ENCODE results near the gene ZNF689.

The ZNF689 gene

DNA sequence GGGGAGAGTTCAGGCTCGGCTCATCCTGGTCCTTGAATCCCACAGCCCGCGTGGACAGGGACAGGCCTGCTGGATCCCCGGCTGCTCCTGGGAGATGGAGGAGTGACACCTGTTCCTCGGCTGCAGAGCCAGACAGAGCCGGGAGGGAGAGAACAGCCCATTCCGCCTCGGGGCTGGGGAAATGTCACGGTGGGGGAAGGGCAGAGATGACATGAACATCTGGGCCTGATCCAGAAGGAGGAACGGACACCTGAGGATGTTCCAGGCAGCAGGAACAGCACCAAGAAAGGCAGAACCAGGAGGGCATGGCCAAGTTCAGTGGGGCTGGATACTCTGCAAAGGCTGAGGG lies 54.1 kb downstream of the ZNF689 start:
- CTCF ChIA-PET: interaction anchor here (3.5 to 4.4 kb wide), 2 partner anchors 11 to 21 kb away, joined by 17 to 47 read pairs; partner anchors contain the start of gene ZNF747
- no peak for TF ChIP-seq CTCF (IDR thresholded peaks at IDR 0.05; ENCODE audit: control extremely low read depth, extremely low read depth, low read depth, missing control alignments)
- POLR2A ChIA-PET: interaction anchor here (1.6 kb wide), 1 partner anchor 29 kb away, joined by 4 read pairs; no protein-coding TSS in a partner anchor
- no peak for DNase-seq (ENCODE audit: extremely low spot score)

- no peak for DNase-seq (ENCODE audit: extremely low spot score)
- TF ChIP-seq CTCF (IDR thresholded peaks at IDR 0.05; ENCODE audit: control extremely low read depth, extremely low read depth, low read depth, missing control alignments): no peak
- ChIA-PET CTCF (interaction anchor here (0.8 to 1.7 kb wide), 3 partner anchors 37 to 125 kb away, joined by 3 to 7 read pairs (median 3); partner anchors contain the start of gene DCTPP1), POLR2A (no interaction called here)
Observed at GRCh38 chr16:30555315-30556124, 54.7 kb downstream of the ZNF689 start.

DNA sequence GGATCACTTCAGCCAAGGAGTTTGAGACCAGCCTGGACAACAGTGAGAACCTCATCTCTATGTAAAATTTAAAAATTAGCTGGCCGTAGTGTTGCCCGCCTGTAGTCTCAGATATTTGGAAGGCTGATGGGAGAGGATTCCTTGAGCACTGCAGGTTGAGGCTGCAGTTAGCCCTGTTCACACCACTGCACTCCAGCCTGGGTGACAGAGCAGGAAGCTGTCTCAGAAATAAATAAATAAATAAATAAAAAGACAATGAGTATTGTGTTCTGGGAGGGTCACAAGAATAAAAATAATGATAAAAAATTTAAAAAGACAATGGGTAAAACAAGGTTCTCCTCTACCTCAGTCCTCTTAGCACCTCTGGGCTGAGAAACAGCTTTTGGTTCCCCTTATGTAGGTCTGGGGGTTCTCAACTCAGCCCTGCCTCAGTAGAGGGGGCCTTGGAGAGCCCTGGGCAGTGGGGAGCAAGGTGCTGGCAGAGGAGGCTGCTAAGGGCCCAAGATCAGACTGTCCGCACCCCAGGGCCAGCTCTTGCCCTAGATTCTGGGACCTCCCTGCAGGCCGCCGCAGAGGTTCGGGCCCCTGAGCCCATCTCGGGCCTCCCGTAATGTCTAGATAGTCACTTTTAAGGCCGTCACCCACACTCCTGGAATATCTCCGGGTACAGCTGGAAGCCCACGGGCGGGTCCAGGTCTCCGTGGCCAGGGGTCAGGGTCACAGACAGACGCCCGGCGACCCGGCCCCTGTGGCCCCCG lies 55.5 kb downstream of the ZNF689 start:
- ChIA-PET CTCF (interaction anchor here (0.7 to 2.7 kb wide), 7 partner anchors 11 to 124 kb away, joined by 3 to 9 read pairs (median 3); partner anchors contain the start of gene DCTPP1), POLR2A (no interaction called here)
- TF ChIP-seq CTCF (IDR thresholded peaks at IDR 0.05; ENCODE audit: control extremely low read depth, extremely low read depth, low read depth, missing control alignments): no peak
- no peak for DNase-seq (ENCODE audit: extremely low spot score)

DNA sequence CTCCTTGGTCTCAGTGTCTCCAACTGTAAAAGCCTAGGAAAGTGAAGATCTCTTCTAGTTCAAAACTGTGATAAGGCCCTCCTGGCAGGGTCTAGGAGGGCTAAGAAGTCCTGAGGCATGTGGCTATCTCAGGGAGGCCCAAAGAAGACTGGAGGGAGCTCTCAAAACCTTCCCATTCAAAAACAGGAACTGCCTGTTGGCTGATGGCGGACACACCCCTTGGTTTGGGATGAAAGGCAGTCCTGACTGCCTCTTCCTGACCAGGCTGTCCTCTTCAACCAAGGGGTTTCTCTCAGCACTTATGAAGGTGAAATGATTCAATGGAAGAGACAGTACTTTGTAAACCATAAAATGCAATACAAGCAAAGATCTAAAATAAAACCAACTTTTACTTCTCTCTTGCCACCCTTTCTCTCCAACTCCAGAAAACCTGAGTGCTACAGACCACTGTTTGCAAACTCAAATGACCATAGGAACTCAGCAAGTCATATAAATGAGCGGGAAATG lies 56.7 kb downstream of the ZNF689 start:
- TF ChIP-seq CTCF (IDR thresholded peaks at IDR 0.05; ENCODE audit: control extremely low read depth, extremely low read depth, low read depth, missing control alignments): no peak
- DNase-seq (ENCODE audit: extremely low spot score): no peak
- POLR2A ChIA-PET: interaction anchor here (0.6 to 0.8 kb wide), 2 partner anchors 174 to 183 kb away, joined by 3 to 4 read pairs; no protein-coding TSS in a partner anchor
- CTCF ChIA-PET: interaction anchor here (1.2 to 2.7 kb wide), 4 partner anchors 12 to 104 kb away, joined by 3 to 9 read pairs (median 6); no protein-coding TSS in a partner anchor

- POLR2A ChIA-PET: no interaction called here
Observed at GRCh38 chr16:30552956-30553355, 57.2 kb downstream of the ZNF689 start.

More at GRCh38 chr16:30552956-30553355, 57.2 kb downstream of the ZNF689 start:
- CTCF ChIA-PET: interaction anchor here (1.8 to 2.7 kb wide), 2 partner anchors 13 to 17 kb away, joined by 5 to 9 read pairs; no protein-coding TSS in a partner anchor
- DNase-seq (ENCODE audit: extremely low spot score): no peak
- TF ChIP-seq CTCF (IDR thresholded peaks at IDR 0.05; ENCODE audit: control extremely low read depth, extremely low read depth, low read depth, missing control alignments): no peak
